Measurements from ENCODE around the gene ZBED4. TPM values are rescaled to one million over a fixed set of nuclear protein-coding genes. Genes with fewer than 3 reads are reported as not detected.

The ZBED4 gene
- total and polyA plus RNA-seq, 2 experiments from 2014 or later: 8.5 to 31.9 TPM

DNA sequence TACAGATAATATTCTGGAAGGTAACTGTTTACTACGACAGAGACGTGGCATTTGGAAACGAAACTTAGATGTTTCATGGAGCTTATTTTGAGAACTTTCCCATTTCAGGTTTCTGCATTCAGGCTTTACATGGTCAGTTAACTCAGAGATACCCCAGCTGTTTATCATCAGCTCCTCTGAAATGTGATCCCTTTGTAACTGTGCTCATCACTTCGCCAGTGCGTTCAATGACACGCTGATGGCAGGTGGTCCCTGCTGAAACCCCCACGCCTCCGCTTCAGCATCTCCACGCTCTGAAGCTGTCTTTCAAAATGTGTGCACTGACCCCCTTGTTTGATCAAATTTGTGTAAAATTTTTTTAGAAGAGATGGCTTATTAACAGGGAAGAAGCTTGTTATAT is 34.1 kb downstream of the ZBED4 start (continued):
- TF ChIP-seq STAT1 (IDR thresholded peaks at IDR 0.05; ENCODE audit: unreplicated experiment) (no peak), NANOG (IDR thresholded peaks at IDR 0.05; ENCODE audit: borderline replicate concordance) (no peak)
- TF ChIP-seq, protein P1, sequence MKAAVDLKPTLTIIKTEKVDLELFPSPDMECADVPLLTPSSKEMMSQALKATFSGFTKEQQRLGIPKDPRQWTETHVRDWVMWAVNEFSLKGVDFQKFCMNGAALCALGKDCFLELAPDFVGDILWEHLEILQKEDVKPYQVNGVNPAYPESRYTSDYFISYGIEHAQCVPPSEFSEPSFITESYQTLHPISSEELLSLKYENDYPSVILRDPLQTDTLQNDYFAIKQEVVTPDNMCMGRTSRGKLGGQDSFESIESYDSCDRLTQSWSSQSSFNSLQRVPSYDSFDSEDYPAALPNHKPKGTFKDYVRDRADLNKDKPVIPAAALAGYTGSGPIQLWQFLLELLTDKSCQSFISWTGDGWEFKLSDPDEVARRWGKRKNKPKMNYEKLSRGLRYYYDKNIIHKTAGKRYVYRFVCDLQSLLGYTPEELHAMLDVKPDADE (IDR thresholded peaks at IDR 0.05): no peak

DNA sequence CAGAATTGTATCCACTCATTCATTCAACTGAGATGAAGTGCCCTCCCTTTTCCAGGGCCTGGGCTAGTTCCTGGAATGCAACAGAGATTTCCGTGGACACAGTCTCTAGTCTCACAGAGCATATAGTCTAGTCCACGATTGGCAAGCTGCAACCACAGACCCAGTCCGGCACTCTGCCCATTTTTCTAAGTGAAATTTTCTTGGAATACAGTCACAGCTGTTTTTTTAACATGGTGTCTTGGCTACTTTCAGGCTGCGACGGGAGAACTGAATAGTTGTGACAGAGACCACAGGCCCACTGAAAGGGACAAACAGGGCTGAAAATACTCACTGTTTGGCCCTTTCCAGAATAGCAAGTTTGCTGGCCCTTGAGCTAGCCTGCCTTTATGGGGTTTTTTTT is 35.4 kb downstream of the ZBED4 start:
- H3K4me2 ChIP-seq: no peak overlapping the region
- Mint-ChIP-seq H3K27me3 (ENCODE audit: insufficient read depth, low read depth, poor library complexity) (peaks cover 3% of the 10 kb centered on the region), H3K4me1 (no peaks in the 10 kb centered on the region), H3K36me3 (ENCODE audit: low read depth) (peaks cover 96% of the 10 kb centered on the region), H3K27ac (no peak overlapping the region), H3K4me3 (no peak overlapping the region), H3K9me3 (peaks cover 34% of the 10 kb centered on the region)
- peaks cover 4% of the 10 kb centered on the region for H3K36me3 ChIP-seq (ENCODE audit: insufficient read depth)
- TF ChIP-seq, protein P2, sequence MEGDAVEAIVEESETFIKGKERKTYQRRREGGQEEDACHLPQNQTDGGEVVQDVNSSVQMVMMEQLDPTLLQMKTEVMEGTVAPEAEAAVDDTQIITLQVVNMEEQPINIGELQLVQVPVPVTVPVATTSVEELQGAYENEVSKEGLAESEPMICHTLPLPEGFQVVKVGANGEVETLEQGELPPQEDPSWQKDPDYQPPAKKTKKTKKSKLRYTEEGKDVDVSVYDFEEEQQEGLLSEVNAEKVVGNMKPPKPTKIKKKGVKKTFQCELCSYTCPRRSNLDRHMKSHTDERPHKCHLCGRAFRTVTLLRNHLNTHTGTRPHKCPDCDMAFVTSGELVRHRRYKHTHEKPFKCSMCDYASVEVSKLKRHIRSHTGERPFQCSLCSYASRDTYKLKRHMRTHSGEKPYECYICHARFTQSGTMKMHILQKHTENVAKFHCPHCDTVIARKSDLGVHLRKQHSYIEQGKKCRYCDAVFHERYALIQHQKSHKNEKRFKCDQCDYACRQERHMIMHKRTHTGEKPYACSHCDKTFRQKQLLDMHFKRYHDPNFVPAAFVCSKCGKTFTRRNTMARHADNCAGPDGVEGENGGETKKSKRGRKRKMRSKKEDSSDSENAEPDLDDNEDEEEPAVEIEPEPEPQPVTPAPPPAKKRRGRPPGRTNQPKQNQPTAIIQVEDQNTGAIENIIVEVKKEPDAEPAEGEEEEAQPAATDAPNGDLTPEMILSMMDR (conservative IDR thresholded peaks at IDR 0.05; ENCODE audit: low read depth in 2 of 2): no peak
- TF ChIP-seq STAT1 (IDR thresholded peaks at IDR 0.05; ENCODE audit: unreplicated experiment) (no peak), NANOG (IDR thresholded peaks at IDR 0.05; ENCODE audit: borderline replicate concordance) (no peak), POLR2AphosphoS5 (IDR thresholded peaks at IDR 0.05; ENCODE audit: low read depth) (no peak), EZH2phosphoT487 (IDR thresholded peaks at IDR 0.05; ENCODE audit: unreplicated experiment) (no peak)
- TF ChIP-seq, protein P3, sequence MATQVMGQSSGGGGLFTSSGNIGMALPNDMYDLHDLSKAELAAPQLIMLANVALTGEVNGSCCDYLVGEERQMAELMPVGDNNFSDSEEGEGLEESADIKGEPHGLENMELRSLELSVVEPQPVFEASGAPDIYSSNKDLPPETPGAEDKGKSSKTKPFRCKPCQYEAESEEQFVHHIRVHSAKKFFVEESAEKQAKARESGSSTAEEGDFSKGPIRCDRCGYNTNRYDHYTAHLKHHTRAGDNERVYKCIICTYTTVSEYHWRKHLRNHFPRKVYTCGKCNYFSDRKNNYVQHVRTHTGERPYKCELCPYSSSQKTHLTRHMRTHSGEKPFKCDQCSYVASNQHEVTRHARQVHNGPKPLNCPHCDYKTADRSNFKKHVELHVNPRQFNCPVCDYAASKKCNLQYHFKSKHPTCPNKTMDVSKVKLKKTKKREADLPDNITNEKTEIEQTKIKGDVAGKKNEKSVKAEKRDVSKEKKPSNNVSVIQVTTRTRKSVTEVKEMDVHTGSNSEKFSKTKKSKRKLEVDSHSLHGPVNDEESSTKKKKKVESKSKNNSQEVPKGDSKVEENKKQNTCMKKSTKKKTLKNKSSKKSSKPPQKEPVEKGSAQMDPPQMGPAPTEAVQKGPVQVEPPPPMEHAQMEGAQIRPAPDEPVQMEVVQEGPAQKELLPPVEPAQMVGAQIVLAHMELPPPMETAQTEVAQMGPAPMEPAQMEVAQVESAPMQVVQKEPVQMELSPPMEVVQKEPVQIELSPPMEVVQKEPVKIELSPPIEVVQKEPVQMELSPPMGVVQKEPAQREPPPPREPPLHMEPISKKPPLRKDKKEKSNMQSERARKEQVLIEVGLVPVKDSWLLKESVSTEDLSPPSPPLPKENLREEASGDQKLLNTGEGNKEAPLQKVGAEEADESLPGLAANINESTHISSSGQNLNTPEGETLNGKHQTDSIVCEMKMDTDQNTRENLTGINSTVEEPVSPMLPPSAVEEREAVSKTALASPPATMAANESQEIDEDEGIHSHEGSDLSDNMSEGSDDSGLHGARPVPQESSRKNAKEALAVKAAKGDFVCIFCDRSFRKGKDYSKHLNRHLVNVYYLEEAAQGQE (IDR thresholded peaks at IDR 0.05; ENCODE audit: unreplicated experiment): no peak
- H3K27me3 ChIP-seq (ENCODE audit: insufficient read depth): no peaks in the 10 kb centered on the region
- no peak for ATAC-seq
- peaks cover 4% of the 10 kb centered on the region for H4K20me1 ChIP-seq (replicated peaks; ENCODE audit: insufficient read depth)
- 0 out of 2 replicates have a peak, but pooled peaks cover 12% of the 10 kb centered on the region for H3K79me2 ChIP-seq (replicated peaks; ENCODE audit: insufficient read depth)
- H3K27ac ChIP-seq (ENCODE audit: low read depth): no peak overlapping the region
- no peak overlapping the region for H3K4me3 ChIP-seq
- H3F3A ChIP-seq (replicated peaks; ENCODE audit: low read depth): no peaks in the 10 kb centered on the region
- H2AFZ ChIP-seq: no peak overlapping the region
- H3K9me2 ChIP-seq (ENCODE audit: insufficient read depth): 0 out of 2 replicates have a peak, but pooled peaks cover 4% of the 10 kb centered on the region
- DNase-seq (ENCODE audit: low spot score): no peak
- H3K4me1 ChIP-seq (ENCODE audit: insufficient read depth): no peaks in the 10 kb centered on the region
